ENCODE results near the gene NFIA. TPM values are rescaled to one million over a fixed set of nuclear protein-coding genes. Genes with fewer than 3 reads are reported as not detected.

NFIA gene
- total and polyA plus RNA-seq, 10 of the 15 experiments (the other 5 are each of a cell fraction or from before 2014, with no cell fraction given), result 0.10 to 0.16 TPM; not detected in 8

DNA sequence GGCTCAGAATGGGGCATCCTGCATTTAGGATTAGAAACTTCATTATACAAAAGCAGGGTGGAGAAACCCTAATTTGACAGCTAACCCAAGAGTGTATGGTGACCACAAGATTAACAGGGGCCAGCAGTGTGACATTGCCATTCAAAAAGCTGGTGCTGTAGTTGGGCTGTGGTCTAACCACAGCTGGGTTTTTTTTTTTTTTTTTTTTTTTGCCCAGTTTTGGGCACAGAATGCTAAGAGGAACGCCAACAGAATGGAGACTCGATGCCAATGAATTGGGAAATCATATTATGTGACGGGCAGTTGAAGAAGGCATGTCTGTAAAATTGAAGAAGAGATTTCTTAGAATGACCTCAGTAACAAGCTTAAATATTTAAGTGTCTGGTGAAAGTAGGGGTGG is 58.4 kb downstream of the NFIA start (continued):
- TF ChIP-seq, protein P1, sequence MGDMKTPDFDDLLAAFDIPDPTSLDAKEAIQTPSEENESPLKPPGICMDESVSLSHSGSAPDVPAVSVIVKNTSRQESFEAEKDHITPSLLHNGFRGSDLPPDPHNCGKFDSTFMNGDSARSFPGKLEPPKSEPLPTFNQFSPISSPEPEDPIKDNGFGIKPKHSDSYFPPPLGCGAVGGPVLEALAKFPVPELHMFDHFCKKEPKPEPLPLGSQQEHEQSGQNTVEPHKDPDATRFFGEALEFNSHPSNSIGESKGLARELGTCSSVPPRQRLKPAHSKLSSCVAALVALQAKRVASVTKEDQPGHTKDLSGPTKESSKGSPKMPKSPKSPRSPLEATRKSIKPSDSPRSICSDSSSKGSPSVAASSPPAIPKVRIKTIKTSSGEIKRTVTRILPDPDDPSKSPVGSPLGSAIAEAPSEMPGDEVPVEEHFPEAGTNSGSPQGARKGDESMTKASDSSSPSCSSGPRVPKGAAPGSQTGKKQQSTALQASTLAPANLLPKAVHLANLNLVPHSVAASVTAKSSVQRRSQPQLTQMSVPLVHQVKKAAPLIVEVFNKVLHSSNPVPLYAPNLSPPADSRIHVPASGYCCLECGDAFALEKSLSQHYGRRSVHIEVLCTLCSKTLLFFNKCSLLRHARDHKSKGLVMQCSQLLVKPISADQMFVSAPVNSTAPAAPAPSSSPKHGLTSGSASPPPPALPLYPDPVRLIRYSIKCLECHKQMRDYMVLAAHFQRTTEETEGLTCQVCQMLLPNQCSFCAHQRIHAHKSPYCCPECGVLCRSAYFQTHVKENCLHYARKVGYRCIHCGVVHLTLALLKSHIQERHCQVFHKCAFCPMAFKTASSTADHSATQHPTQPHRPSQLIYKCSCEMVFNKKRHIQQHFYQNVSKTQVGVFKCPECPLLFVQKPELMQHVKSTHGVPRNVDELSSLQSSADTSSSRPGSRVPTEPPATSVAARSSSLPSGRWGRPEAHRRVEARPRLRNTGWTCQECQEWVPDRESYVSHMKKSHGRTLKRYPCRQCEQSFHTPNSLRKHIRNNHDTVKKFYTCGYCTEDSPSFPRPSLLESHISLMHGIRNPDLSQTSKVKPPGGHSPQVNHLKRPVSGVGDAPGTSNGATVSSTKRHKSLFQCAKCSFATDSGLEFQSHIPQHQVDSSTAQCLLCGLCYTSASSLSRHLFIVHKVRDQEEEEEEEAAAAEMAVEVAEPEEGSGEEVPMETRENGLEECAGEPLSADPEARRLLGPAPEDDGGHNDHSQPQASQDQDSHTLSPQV (IDR thresholded peaks at IDR 0.05), result no peak
- TF ChIP-seq RBBP5 (conservative IDR thresholded peaks at IDR 0.05), result no peak
- no peak for TF ChIP-seq RFX5 (IDR thresholded peaks at IDR 0.05; ENCODE audit: low read depth, low read length)
- TF ChIP-seq JUNB (IDR thresholded peaks at IDR 0.05), result no peak
- no peak for TF ChIP-seq NFIC (IDR thresholded peaks at IDR 0.05; ENCODE audit: low read depth, low read length)
- no peak for TF ChIP-seq EP300 (IDR thresholded peaks at IDR 0.05; ENCODE audit: borderline replicate concordance in 1 of 2, control insufficient read depth in 1 of 2, low read depth in 2 of 2, low read length in 2 of 2)
- no peak for TF ChIP-seq DPF2 (IDR thresholded peaks at IDR 0.05)

DNA sequence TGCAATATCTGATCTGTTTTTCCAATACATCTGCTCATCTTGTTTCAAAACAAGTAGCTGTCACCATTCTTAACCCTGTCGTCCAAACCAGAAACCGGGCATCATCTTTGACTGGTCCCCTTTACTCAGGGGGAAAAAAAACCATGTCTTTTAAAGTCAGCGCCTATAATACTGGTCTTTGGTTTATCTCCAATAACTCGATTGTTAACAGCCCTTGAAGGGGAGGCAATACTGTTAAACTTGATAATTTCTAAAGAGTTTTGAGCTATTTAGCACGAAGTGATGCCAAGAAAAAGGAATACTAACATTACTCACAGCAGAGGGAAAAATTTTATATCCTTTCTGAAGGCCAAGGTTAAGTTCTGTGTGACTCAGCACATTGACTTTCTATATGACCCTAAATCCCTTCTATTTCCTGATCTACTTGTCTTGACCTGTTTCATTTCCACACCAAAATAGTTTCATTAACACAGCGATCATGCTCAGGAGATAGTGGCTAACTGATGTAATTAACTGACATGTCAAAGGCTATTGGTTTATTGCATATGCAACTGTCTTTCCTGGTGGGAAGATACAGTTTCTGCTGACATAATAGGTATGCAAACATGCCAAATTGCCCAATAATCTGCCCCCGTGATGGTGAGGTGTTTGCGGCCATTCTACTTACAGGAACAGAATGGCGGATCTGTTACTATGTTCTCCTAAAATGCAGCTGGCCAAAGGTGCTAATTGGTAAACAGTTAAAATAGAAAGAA is 59.1 kb downstream of the NFIA start:
- ChIA-PET SMC1A (ENCODE audit: uncharacterized antibody, unreplicated experiment) (no interaction called here), RAD21 (ENCODE audit: unreplicated experiment) (interaction anchor here (0.6 kb wide), 1 partner anchor 712 kb away, joined by 3 read pairs; no protein-coding TSS in a partner anchor), CTCF (no interaction called here), POLR2A (no interaction called here)
- Histone ChIP-seq H2AFZ (ENCODE audit: control insufficient read depth, low read depth, low read length) (no peak overlapping the region), H3K4me3 (no peak overlapping the region), H3K4me1 (ENCODE audit: control insufficient read depth, insufficient read depth, low read length) (no peaks in the 10 kb centered on the region), H3K36me3 (ENCODE audit: control insufficient read depth in 2 of 2, insufficient read depth in 2 of 2, low read length in 1 of 2) (no peaks in the 10 kb centered on the region), H3K27me3 (replicated peaks in 1 of 2; ENCODE audit: control insufficient read depth in 2 of 2, insufficient read depth in 2 of 2, low read length in 1 of 2) (peaks cover 0 to 2% of the 10 kb centered on the region in 2 experiments; a peak in 2 of 4 replicates), H3K27ac (ENCODE audit: control insufficient read depth, insufficient read depth) (no peak overlapping the region), H4K20me1 (ENCODE audit: control insufficient read depth, insufficient read depth) (no peaks in the 10 kb centered on the region), H3K9me3 (replicated peaks; ENCODE audit: control insufficient read depth, insufficient read depth, low read length) (no peaks in the 10 kb centered on the region), H3K79me2 (ENCODE audit: control insufficient read depth, insufficient read depth, low read length) (no peaks in the 10 kb centered on the region), H3K4me2 (ENCODE audit: control insufficient read depth, insufficient read depth) (no peak overlapping the region), H3K9ac (ENCODE audit: control insufficient read depth, insufficient read depth, low read length) (no peak overlapping the region)
- DNase-seq (ENCODE audit: low read depth, low spot score) (no peak), ATAC-seq (no peak), FAIRE-seq (no peak)
- in situ Hi-C loops (cut with MboI), result no loop called here
- TF ChIP-seq, protein P2, sequence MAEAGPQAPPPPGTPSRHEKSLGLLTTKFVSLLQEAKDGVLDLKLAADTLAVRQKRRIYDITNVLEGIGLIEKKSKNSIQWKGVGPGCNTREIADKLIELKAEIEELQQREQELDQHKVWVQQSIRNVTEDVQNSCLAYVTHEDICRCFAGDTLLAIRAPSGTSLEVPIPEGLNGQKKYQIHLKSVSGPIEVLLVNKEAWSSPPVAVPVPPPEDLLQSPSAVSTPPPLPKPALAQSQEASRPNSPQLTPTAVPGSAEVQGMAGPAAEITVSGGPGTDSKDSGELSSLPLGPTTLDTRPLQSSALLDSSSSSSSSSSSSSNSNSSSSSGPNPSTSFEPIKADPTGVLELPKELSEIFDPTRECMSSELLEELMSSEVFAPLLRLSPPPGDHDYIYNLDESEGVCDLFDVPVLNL (IDR thresholded peaks at IDR 0.05; ENCODE audit: low read depth, low read length), result no peak
- TF ChIP-seq HDGF (IDR thresholded peaks at IDR 0.05) (no peak), IKZF1 (conservative IDR thresholded peaks at IDR 0.05) (no peak), NFYB (IDR thresholded peaks at IDR 0.05; ENCODE audit: insufficient read depth, low read depth, low read length) (no peak), TARDBP (IDR thresholded peaks at IDR 0.05; ENCODE audit: borderline replicate concordance) (no peak), MXI1 (IDR thresholded peaks at IDR 0.05; ENCODE audit: low read depth, low read length) (no peak), ZSCAN29 (IDR thresholded peaks at IDR 0.05) (no peak), TCF12 (IDR thresholded peaks at IDR 0.05; ENCODE audit: low read depth, low read length) (no peak)
- intact Hi-C loops (cut with micrococcal nuclease; ENCODE audit: unreplicated experiment), result no loop called here
- BruUV-seq (replicated peaks), result no TSS peak
- WGBS (ENCODE audit: insufficient coverage, insufficient replicate concordance, low lambda C conversion rate, missing lambda C conversion rate), result 28% methylated on average over 9 of the region's 9 CpGs

Data from GM12878 (cell line).